IMR-90 (cell line): Measurements from ENCODE around the gene C16orf74. TPM values are rescaled to one million over a fixed set of nuclear protein-coding genes. Genes with fewer than 3 reads are reported as not detected.

ENCODE experiments used
- ATAC-seq: fragments of 200-7000 bp; cut with Tn5 transposase; 2 replicates; pipeline ENCODE4 v1.9.1; 2020; ENCODE audit warnings: low read depth, mild to moderate bottlenecking, moderate library complexity
- BruUV-seq: library from RNA; stranded (reverse); fragments of 400-500 nt; replicated peaks from 2 replicates; lab custom pipeline; 2021; lab: Mats Ljungman, UMichigan
- CTCF ChIA-PET: fragments of 300-600 bp; formaldehyde crosslinking; extraction: SDS; loops from one replicate; lab custom pipeline; 2021; ENCODE audit warnings: antibody characterized with exemption; lab: Yijun Ruan, JAX
- POLR2A ChIA-PET: fragments of 300-600 bp; sonication (Branson Sonifier 250); formaldehyde crosslinking; loops from one replicate; lab custom pipeline; 2022; ENCODE audit warnings: antibody characterized with exemption; ENCODE audit not compliant: unreplicated experiment; lab: Charles Lee
- DNase-seq: peaks from one replicate; pipeline ENCODE4 v3.0.0; 2013
- H2AFZ ChIP-seq: replicated peaks from 2 replicates; pipeline ENCODE3; 2013; ENCODE audit warnings: low read length, mild to moderate bottlenecking; ENCODE audit not compliant: poor library complexity
- H2AK5ac ChIP-seq: 2 replicates; pipeline ENCODE4 v1.6.1; 2013; ENCODE audit warnings: low read depth, low read length, inconsistent platforms
- H2AK9ac ChIP-seq: replicated peaks from 2 replicates; pipeline ENCODE3; 2013; ENCODE audit warnings: mild to moderate bottlenecking, low read depth, low read length, moderate library complexity; ENCODE audit not compliant: poor library complexity
- H2BK120ac ChIP-seq: 2 replicates; pipeline ENCODE4 v1.6.1; 2013; ENCODE audit warnings: low read depth, low read length, inconsistent platforms
- H2BK15ac ChIP-seq: 3 replicates; pipeline ENCODE4 v1.6.1; 2013; ENCODE audit warnings: low read depth, low read length, inconsistent platforms
- H2BK20ac ChIP-seq: 2 replicates; pipeline ENCODE4 v1.6.1; 2013; ENCODE audit warnings: low read depth, mild to moderate bottlenecking, inconsistent platforms, low read length, moderate library complexity
- H2BK5ac ChIP-seq: 2 replicates; pipeline ENCODE4 v1.6.1; 2013; ENCODE audit warnings: mild to moderate bottlenecking, low read depth, low read length, inconsistent platforms; ENCODE audit not compliant: poor library complexity, severe bottlenecking
- H3K14ac ChIP-seq: replicated peaks from 2 replicates; pipeline ENCODE4 v1.6.1; 2013; ENCODE audit warnings: low read depth, low read length, inconsistent platforms
- H3K18ac ChIP-seq: 2 replicates; pipeline ENCODE4 v1.6.1; 2013; ENCODE audit warnings: low read depth, low read length, control low read depth
- H3K23ac ChIP-seq: 2 replicates; pipeline ENCODE4 v1.6.1; 2013; ENCODE audit warnings: low read depth, low read length, inconsistent platforms
- H3K27ac ChIP-seq: 2 replicates; pipeline ENCODE4 v1.5.1; 2013; ENCODE audit warnings: mild to moderate bottlenecking, control low read depth, low read length; ENCODE audit not compliant: insufficient read depth
- H3K27me3 ChIP-seq: 2 replicates; pipeline ENCODE4 v1.6.1; 2013; ENCODE audit warnings: low read length; ENCODE audit not compliant: control insufficient read depth, insufficient read depth
- H3K36me3 ChIP-seq: 2 replicates; pipeline ENCODE4 v1.6.1; 2013; ENCODE audit warnings: low read length, mixed read lengths; ENCODE audit not compliant: control insufficient read depth, insufficient read depth
- H3K4ac ChIP-seq: 2 replicates; pipeline ENCODE4 v1.6.1; 2013; ENCODE audit warnings: low read depth, low read length, inconsistent platforms
- H3K4me1 ChIP-seq: 2 replicates; pipeline ENCODE4 v1.6.1; 2013; ENCODE audit warnings: low read length, mixed read lengths; ENCODE audit not compliant: control insufficient read depth, insufficient read depth
- H3K4me2 ChIP-seq: 2 replicates; pipeline ENCODE4 v1.6.1; 2013; ENCODE audit warnings: low read depth, mild to moderate bottlenecking, control low read depth, low read length, moderate library complexity
- H3K4me3 ChIP-seq: 2 replicates; pipeline ENCODE4 v1.5.1; 2013; ENCODE audit warnings: low read depth, mild to moderate bottlenecking, control low read depth, low read length, moderate library complexity; ENCODE audit not compliant: insufficient read depth
- H3K56ac ChIP-seq: 2 replicates; pipeline ENCODE4 v1.6.1; 2013; ENCODE audit warnings: low read length, inconsistent platforms; ENCODE audit not compliant: insufficient read depth; ENCODE audit errors: extremely low read depth
- H3K79me1 ChIP-seq, 2 experiments: 2 replicates each; pipeline ENCODE4 v1.6.1; 2013; ENCODE audit warnings: low read length in 2 of 2, inconsistent platforms in 1 of 2, low read depth in 1 of 2
- H3K9ac ChIP-seq: 2 replicates; pipeline ENCODE4 v1.6.1; 2013; ENCODE audit warnings: low read depth, low read length, control low read depth
- H3K9me1 ChIP-seq: 2 replicates; pipeline ENCODE4 v1.6.1; 2013; ENCODE audit warnings: low read length, inconsistent platforms; ENCODE audit not compliant: insufficient read depth
- H3K9me3 ChIP-seq: 2 replicates; pipeline ENCODE4 v1.6.1; 2013; ENCODE audit warnings: low read length; ENCODE audit not compliant: control insufficient read depth, insufficient read depth
- H4K20me1 ChIP-seq: 2 replicates; pipeline ENCODE4 v1.6.1; 2013; ENCODE audit warnings: low read length, inconsistent platforms; ENCODE audit not compliant: insufficient read depth
- H4K5ac ChIP-seq: 2 replicates; pipeline ENCODE4 v1.6.1; 2013; ENCODE audit warnings: mild to moderate bottlenecking, low read depth, low read length, control low read depth
- H4K8ac ChIP-seq, 2 experiments: 2 replicates each; pipeline ENCODE4 v1.6.1; 2013; ENCODE audit warnings: low read depth in 2 of 2, low read length in 2 of 2, control low read depth in 1 of 2, inconsistent platforms in 1 of 2
- H4K91ac ChIP-seq: 2 replicates; pipeline ENCODE4 v1.6.1; 2013; ENCODE audit warnings: low read depth, low read length, inconsistent platforms; ENCODE audit not compliant: insufficient read depth
- CHD1 ChIP-seq: IDR thresholded peaks from 2 replicates; pipeline ENCODE4 v1.6.1; 2012; ENCODE audit warnings: low read depth, low read length, improper control_type of control experiment
- MAZ ChIP-seq: IDR thresholded peaks from 2 replicates; pipeline ENCODE4 v1.6.1; 2012; ENCODE audit warnings: low read depth, mild to moderate bottlenecking, low read length, improper control_type of control experiment, moderate library complexity, borderline replicate concordance
- RAD21 ChIP-seq: IDR thresholded peaks from 2 replicates; pipeline ENCODE4 v1.6.1; 2012; ENCODE audit warnings: low read length, improper control_type of control experiment
- SMC3 ChIP-seq: fragments of 150-350 bp; IDR thresholded peaks from 2 replicates; pipeline ENCODE4 v1.6.1; 2016; ENCODE audit warnings: low read depth, mild to moderate bottlenecking, antibody characterized with exemption, low read length, moderate library complexity
- WGBS, 2 experiments: methylation state at CpG; one replicate each; pipeline versions ENCODE4 v1.1.5 to v1.1.7; 2013; ENCODE audit warnings: missing lambda C conversion rate in 2 of 2; ENCODE audit not compliant: insufficient read length in 1 of 2; ENCODE audit errors: extremely low coverage in 2 of 2; 5-methylcytosine and 5-hydroxymethylcytosine counted together
- dilution Hi-C: fragments of 300-500 bp; cut with HindIII; formaldehyde crosslinking; loops from one replicate; pipeline ENCODE4 v1.14.3; 2018; ENCODE audit warnings: low sequenced_read_pairs; ENCODE audit not compliant: unreplicated experiment
- in situ Hi-C: fragments of 300-500 bp; cut with MboI; formaldehyde crosslinking; loops from 3 replicates; pipeline ENCODE4 v1.14.3; 2019; ENCODE audit warnings: low sequenced_read_pairs, inconsistent platforms, mixed read lengths
- intact Hi-C: fragments of 100-400 bp; cut with micrococcal nuclease; formaldehyde crosslinking; loops from 2 replicates; pipeline ENCODE4 v1.10.0; 2022
- polyA plus RNA-seq, 3 experiments: library from polyadenylated mRNA; depleted of rRNA; stranded (reverse); fragments of >200 nt; gene quantifications; 2 replicates each; pipeline ENCODE4 v1.2.3, GENCODE V29; 2012; ENCODE audit warnings: low replicate concordance in 1 of 3
- total RNA-seq: library from RNA; depleted of rRNA; stranded (reverse); fragments of >200 nt; gene quantifications from 2 replicates; pipeline ENCODE4 v1.2.3, GENCODE V29; 2012
- TF ChIP-seq, protein P1 (sequence below): conservative IDR thresholded peaks from 2 replicates; pipeline ENCODE4 v1.5.1; 2012; ENCODE audit warnings: mild to moderate bottlenecking, low read depth, low read length, improper control_type of control experiment

Gene C16orf74
- total and polyA plus RNA-seq, 2 of the 4 experiments (the other 2 are of a cell fraction), result 4.5 to 12.2 TPM

DNA sequence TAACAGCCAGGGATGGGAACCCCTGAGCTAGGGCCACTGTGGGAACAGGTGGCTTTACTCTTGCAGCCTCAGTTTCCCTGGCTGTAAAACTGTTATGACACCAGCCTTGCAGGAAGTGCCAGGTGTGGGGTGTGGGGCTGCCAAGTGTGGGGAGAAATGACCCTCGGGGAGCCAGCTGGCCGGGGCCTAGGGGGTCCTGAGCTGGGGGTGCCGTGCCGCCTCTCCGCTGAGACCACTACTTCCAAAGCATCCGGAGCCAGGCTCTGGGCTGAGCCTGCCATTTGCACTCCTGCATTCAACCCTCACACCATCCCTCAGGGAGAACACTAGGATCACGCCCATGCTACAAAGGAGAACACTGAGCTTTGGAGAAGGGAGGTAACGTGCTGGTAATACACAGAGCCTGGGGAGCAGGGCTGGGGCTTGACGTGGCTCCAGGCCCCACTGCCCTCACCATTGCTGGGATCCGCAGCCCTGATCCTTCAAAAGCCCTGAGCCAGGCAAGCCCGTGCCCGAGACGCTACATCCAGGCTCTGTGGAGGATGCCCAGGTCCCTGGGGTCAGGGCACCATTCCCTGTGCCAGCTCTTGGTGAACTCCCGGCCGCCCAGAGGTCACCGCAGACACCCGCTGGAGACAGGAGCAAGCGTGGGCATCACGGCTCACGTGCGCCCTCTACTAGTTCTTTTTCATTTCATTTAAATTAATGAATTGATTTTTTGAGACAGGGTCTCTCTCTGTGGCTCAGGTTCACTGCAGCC lies 33.3 kb downstream of the C16orf74 start:
- no peak overlapping the region for H4K91ac ChIP-seq
- no peak overlapping the region for H3K14ac ChIP-seq
- dilution Hi-C loops, result no loop called here
- peaks cover 13% of the 10 kb centered on the region for H4K20me1 ChIP-seq
- in situ Hi-C loops, result loop anchor here (5.0 kb wide), 1 partner anchor 60 kb away; no protein-coding TSS in a partner anchor
- no peak overlapping the region for H3K23ac ChIP-seq
- ATAC-seq (peak; percentile 75), DNase-seq (peak; percentile 47)
- ChIA-PET CTCF (interaction anchor here (0.7 kb wide), 1 partner anchor 35 kb away, joined by 3 read pairs; no protein-coding TSS in a partner anchor), POLR2A (no interaction called here)
- H3K4me3 ChIP-seq, result no peak overlapping the region
- H2BK20ac ChIP-seq, result no peak overlapping the region
- no peak overlapping the region for H4K8ac ChIP-seq
- H3K56ac ChIP-seq, result no peak overlapping the region
- no peak overlapping the region for H3K18ac ChIP-seq
- H3K79me1 ChIP-seq, result peaks cover 3 to 4% of the 10 kb centered on the region in 2 experiments; a peak in 1 of 4 replicates
- no peaks in the 10 kb centered on the region; the same call in 1 of the 2 replicates for H3K27me3 ChIP-seq
- H3K27ac ChIP-seq, result no peak overlapping the region
- no peak overlapping the region for H2BK15ac ChIP-seq
- no TSS peak for BruUV-seq
- no peaks in the 10 kb centered on the region for H3K36me3 ChIP-seq
- H2AFZ ChIP-seq, result peak overlapping the region; percentile 75
- TF ChIP-seq RAD21, result peak; percentile 68
- no peak for TF ChIP-seq CHD1
- no peak; the same call in 1 of the 2 replicates for TF ChIP-seq MAZ
- peak; percentile 55 for TF ChIP-seq SMC3
- TF ChIP-seq, protein P1, sequence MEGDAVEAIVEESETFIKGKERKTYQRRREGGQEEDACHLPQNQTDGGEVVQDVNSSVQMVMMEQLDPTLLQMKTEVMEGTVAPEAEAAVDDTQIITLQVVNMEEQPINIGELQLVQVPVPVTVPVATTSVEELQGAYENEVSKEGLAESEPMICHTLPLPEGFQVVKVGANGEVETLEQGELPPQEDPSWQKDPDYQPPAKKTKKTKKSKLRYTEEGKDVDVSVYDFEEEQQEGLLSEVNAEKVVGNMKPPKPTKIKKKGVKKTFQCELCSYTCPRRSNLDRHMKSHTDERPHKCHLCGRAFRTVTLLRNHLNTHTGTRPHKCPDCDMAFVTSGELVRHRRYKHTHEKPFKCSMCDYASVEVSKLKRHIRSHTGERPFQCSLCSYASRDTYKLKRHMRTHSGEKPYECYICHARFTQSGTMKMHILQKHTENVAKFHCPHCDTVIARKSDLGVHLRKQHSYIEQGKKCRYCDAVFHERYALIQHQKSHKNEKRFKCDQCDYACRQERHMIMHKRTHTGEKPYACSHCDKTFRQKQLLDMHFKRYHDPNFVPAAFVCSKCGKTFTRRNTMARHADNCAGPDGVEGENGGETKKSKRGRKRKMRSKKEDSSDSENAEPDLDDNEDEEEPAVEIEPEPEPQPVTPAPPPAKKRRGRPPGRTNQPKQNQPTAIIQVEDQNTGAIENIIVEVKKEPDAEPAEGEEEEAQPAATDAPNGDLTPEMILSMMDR, result peak; percentile 71
- H3K9ac ChIP-seq, result no peak overlapping the region
- H2AK9ac ChIP-seq, result peak overlapping the region; percentile 61
- H3K4me1 ChIP-seq, result peaks cover 3% of the 10 kb centered on the region; the same call in 1 of the 2 replicates
- no peak overlapping the region for H3K4ac ChIP-seq
- no peak overlapping the region for H3K4me2 ChIP-seq
- H2BK120ac ChIP-seq, result no peak overlapping the region
- 39% methylated on average over 6 of the region's 21 CpGs; no CpG with 5 or more reads in 1 of the 2 experiments for WGBS, 2 experiments
- no peaks in the 10 kb centered on the region; the same call in 1 of the 2 replicates for H3K9me3 ChIP-seq
- H2AK5ac ChIP-seq, result no peak overlapping the region
- no peak overlapping the region for H4K5ac ChIP-seq
- H3K9me1 ChIP-seq, result no peaks in the 10 kb centered on the region
- no peak overlapping the region for H2BK5ac ChIP-seq
- intact Hi-C loops, result loop anchor here (1.0 to 10.0 kb wide), 4 partner anchors 43 to 443 kb away; partner anchors contain the start of genes COX4I1 and EMC8
